NOMO-1 treated with dmso at 0.1 percent for 144 hours (cell line): ENCODE data around the gene TXNIP.
"Not testable (repeated sequence)": the region's sequence is repeated elsewhere in the genome, so short reads cannot be mapped to it uniquely, and the experiment has no call there.

Source experiments
- DNase-seq: peaks from one replicate; lab custom pipeline; 2025; ENCODE audit not compliant: unreplicated experiment; lab: John Stamatoyannopoulos, UW

TXNIP gene

GRCh38 chr1:145996433-145997015, at the start of gene TXNIP:
TXNIP (minus strand) TSS chr1:145996579; CDS start chr1:145996266, 313 bp downstream.
- peak; percentile 92 for DNase-seq

GRCh38 chr1:146039844-146040194, 43.4 kb upstream of the TXNIP start:
- DNase-seq, result no peak

GRCh38 chr1:146036965-146037646, 40.7 kb upstream of the TXNIP start:
- peak; percentile 52 for DNase-seq

- no peak for DNase-seq
Measured at GRCh38 chr1:146036241-146036964, 40.0 kb upstream of the TXNIP start.

GRCh38 chr1:146035048-146035423, 38.7 kb upstream of the TXNIP start:
- no peak for DNase-seq

- peak; percentile 25 for DNase-seq
Measured at GRCh38 chr1:146032631-146033219, 36.3 kb upstream of the TXNIP start.

- DNase-seq, result no peak
Measured at GRCh38 chr1:146031476-146031875, 35.1 kb upstream of the TXNIP start.

GRCh38 chr1:146029117-146029516, 32.7 kb upstream of the TXNIP start:
- no peak for DNase-seq

- DNase-seq, result not testable (repeated sequence)
Measured at GRCh38 chr1:146026650-146027049, 30.3 kb upstream of the TXNIP start.

GRCh38 chr1:146025787-146026495, 29.6 kb upstream of the TXNIP start:
- not testable (repeated sequence) for DNase-seq

GRCh38 chr1:146022403-146023127, 26.2 kb upstream of the TXNIP start:
- DNase-seq, result no peak

- no peak for DNase-seq
Measured at GRCh38 chr1:146021622-146022402, 25.4 kb upstream of the TXNIP start, which contains the start of gene HJV. HJV (minus strand) TSS chr1:146021735; CDS start chr1:146020231, 1,504 bp downstream.

GRCh38 chr1:146021050-146021445, 24.7 kb upstream of the TXNIP start:
- no peak for DNase-seq

GRCh38 chr1:146020058-146021049, 24.0 kb upstream of the TXNIP start:
- peak; percentile 60 for DNase-seq

GRCh38 chr1:146019231-146020057, 23.1 kb upstream of the TXNIP start:
- no peak for DNase-seq

GRCh38 chr1:146016891-146017290, 20.5 kb upstream of the TXNIP start:
- no peak for DNase-seq

- no peak for DNase-seq
Measured at GRCh38 chr1:146013559-146013922, 17.2 kb upstream of the TXNIP start.
